Measurements from ENCODE around the gene UNC79. TPM values are rescaled to one million over a fixed set of nuclear protein-coding genes. Genes with fewer than 3 reads are reported as not detected.
"Not testable (repeated sequence)": the region's sequence is repeated elsewhere in the genome, so short reads cannot be mapped to it uniquely, and the experiment has no call there.

The UNC79 gene
- total RNA-seq, 1 donor from 2014 or later: 0.25 TPM

DNA sequence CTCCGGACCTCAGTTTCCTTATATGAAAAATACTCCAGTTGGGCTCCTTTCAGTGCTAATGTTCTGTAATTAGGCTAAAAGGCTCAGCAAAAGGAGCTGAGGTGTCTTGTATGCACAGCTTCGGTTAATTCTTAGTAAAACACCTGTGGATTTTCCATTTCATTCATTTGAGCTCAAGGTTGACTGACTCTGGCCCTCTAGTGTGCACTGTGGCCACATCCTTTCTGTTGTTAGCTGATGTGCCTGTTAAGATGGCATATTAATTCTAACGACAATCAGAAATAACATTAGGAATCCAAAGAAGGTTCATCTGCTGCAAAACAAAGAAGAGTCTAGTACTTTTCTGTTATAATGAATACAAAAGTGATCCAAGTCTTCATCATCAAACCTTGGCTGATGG lies 45.6 kb downstream of the UNC79 start:
- intact Hi-C loops (cut with micrococcal nuclease): no loop called here

DNA sequence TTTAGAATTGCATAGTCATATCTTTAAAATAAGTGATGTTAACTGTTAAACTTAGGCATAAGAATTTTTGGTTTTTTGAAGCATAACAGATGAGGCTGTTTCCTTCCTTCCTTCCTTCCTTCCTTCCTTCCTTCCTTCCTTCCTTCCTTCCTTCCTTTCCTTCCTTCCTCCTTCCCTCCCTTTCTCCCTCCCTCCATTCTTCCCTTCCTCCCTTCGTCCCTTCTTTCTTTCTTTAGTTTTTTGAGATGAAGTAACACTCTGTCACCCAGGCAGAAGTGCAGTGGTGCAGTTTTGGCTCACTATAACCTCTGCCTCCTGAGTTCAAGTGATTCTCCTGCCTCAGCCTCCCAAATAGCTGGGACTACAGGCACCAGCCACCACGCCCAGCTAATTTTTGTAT lies 48.3 kb downstream of the UNC79 start:
- DNase-seq; H3K27ac ChIP-seq (replicated peaks); H3K36me3 ChIP-seq; H3K9me3 ChIP-seq (replicated peaks); H3K4me1 ChIP-seq; intact Hi-C loops (cut with micrococcal nuclease); H3K4me3 ChIP-seq; H3K27me3 ChIP-seq (ENCODE audit: low read depth): not testable (repeated sequence)

More for the DNA sequence above, 45.6 kb downstream of the UNC79 start:
- Histone ChIP-seq H3K36me3 (no peaks in the 10 kb centered on the region), H3K27me3 (ENCODE audit: low read depth) (peaks cover 3% of the 10 kb centered on the region), H3K4me3 (no peak overlapping the region), H3K27ac (replicated peaks) (no peak overlapping the region), H3K4me1 (no peaks in the 10 kb centered on the region), H3K9me3 (replicated peaks) (no peaks in the 10 kb centered on the region)
- no peak for DNase-seq
- TF ChIP-seq, protein P1, sequence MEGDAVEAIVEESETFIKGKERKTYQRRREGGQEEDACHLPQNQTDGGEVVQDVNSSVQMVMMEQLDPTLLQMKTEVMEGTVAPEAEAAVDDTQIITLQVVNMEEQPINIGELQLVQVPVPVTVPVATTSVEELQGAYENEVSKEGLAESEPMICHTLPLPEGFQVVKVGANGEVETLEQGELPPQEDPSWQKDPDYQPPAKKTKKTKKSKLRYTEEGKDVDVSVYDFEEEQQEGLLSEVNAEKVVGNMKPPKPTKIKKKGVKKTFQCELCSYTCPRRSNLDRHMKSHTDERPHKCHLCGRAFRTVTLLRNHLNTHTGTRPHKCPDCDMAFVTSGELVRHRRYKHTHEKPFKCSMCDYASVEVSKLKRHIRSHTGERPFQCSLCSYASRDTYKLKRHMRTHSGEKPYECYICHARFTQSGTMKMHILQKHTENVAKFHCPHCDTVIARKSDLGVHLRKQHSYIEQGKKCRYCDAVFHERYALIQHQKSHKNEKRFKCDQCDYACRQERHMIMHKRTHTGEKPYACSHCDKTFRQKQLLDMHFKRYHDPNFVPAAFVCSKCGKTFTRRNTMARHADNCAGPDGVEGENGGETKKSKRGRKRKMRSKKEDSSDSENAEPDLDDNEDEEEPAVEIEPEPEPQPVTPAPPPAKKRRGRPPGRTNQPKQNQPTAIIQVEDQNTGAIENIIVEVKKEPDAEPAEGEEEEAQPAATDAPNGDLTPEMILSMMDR (IDR thresholded peaks at IDR 0.05; ENCODE audit: borderline replicate concordance): no peak

DNA sequence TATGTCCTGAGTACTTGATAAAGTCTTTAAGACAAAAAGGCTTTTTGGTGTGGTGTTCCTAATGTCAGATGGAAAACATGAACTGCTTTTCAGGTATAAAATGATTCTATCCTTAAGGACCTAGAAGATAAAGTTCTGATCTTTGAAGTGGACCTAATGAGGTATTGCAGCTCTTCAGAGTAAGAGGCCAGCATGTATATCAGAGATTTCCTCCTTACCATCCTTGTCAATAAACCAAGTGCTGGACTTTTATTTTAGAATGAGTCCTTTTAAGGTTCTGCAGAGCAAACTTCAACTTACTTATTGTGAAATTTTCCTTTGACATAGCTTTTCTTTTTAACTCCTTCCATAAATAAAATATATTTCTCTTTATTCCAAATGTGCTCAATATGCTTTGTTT lies 50.1 kb downstream of the UNC79 start:
- Histone ChIP-seq H3K36me3 (no peaks in the 10 kb centered on the region), H3K4me3 (no peak overlapping the region), H3K27me3 (ENCODE audit: low read depth) (peaks cover 3% of the 10 kb centered on the region), H3K27ac (replicated peaks) (no peak overlapping the region), H3K4me1 (no peaks in the 10 kb centered on the region), H3K9me3 (replicated peaks) (no peaks in the 10 kb centered on the region)
- no peak for DNase-seq
- TF ChIP-seq, protein P1 (IDR thresholded peaks at IDR 0.05; ENCODE audit: borderline replicate concordance): no peak
- intact Hi-C loops (cut with micrococcal nuclease): no loop called here

DNA sequence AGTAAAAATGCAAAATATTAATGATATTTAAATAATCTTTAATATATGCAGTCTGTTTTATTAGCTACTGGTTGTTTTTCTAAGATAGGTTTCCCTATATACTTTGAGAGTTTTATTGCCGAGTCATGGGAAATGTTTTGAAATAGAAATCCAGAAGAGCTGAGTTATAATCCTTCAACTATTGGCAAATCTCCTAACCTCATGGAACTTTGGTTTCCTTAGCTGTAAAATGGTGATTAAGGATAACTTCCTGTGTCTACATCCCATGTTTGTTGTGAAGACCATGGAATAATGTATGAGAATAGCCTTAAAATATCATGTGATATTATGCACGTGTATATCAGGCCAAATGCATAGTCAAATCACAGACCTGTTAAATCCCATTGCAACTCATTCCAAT lies 51.0 kb downstream of the UNC79 start:
- no peak for DNase-seq
- Histone ChIP-seq H3K9me3 (replicated peaks) (no peaks in the 10 kb centered on the region), H3K27ac (replicated peaks) (no peak overlapping the region), H3K4me3 (no peak overlapping the region), H3K27me3 (ENCODE audit: low read depth) (no peaks in the 10 kb centered on the region), H3K4me1 (no peaks in the 10 kb centered on the region), H3K36me3 (no peaks in the 10 kb centered on the region)
- TF ChIP-seq, protein P1 (IDR thresholded peaks at IDR 0.05; ENCODE audit: borderline replicate concordance): no peak
- intact Hi-C loops (cut with micrococcal nuclease): no loop called here

DNA sequence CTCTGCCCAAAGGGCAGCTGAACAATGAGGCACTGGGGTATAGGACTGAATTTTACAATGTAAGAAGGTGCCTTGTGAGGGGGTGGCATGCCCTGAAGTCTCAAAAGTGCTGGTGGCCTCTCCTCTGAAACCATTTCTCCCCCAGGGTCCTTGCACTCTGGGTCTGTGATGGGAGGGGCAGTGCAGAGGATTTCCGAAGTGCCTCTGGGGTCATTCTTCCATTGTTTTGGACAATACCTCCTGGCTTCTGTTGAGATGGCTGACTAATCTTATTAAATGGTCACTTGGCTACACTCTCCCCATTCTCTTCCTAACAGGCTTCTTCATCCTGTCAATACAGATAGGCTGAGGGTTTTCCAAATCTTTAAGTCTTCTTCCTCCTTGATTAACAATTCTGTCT lies 59.3 kb downstream of the UNC79 start:
- no peak for DNase-seq
- Histone ChIP-seq H3K4me1 (no peaks in the 10 kb centered on the region), H3K27ac (replicated peaks) (no peak overlapping the region), H3K36me3 (no peaks in the 10 kb centered on the region), H3K9me3 (replicated peaks) (no peaks in the 10 kb centered on the region), H3K27me3 (ENCODE audit: low read depth) (no peaks in the 10 kb centered on the region), H3K4me3 (no peak overlapping the region)
- intact Hi-C loops (cut with micrococcal nuclease): no loop called here
- TF ChIP-seq, protein P1 (IDR thresholded peaks at IDR 0.05; ENCODE audit: borderline replicate concordance): no peak

DNA sequence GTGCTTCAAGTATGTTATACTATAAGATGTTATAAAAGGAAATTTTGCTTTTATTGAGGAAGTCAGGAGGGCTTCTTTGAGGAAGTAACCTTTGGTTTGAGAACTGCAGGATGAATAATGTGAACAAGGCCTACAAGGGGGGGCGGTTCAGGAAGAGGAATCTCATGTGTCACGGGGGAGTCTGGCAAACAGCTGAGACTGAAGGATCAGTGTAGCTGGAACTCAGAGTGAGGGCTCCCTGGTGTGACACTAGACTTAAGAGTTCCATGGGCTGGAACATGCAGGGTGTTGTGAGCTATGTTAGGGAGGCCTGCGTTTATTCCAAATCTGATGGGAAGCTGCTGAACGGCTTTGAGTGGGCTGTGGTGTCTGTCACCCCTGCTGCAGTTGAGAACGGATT lies 62.3 kb downstream of the UNC79 start:
- Histone ChIP-seq H3K9me3 (replicated peaks) (no peaks in the 10 kb centered on the region), H3K27ac (replicated peaks) (no peak overlapping the region), H3K4me1 (no peaks in the 10 kb centered on the region), H3K36me3 (no peaks in the 10 kb centered on the region), H3K27me3 (ENCODE audit: low read depth) (no peaks in the 10 kb centered on the region), H3K4me3 (no peak overlapping the region)
- intact Hi-C loops (cut with micrococcal nuclease): no loop called here
- DNase-seq: no peak
- TF ChIP-seq, protein P1 (IDR thresholded peaks at IDR 0.05; ENCODE audit: borderline replicate concordance): no peak

DNA sequence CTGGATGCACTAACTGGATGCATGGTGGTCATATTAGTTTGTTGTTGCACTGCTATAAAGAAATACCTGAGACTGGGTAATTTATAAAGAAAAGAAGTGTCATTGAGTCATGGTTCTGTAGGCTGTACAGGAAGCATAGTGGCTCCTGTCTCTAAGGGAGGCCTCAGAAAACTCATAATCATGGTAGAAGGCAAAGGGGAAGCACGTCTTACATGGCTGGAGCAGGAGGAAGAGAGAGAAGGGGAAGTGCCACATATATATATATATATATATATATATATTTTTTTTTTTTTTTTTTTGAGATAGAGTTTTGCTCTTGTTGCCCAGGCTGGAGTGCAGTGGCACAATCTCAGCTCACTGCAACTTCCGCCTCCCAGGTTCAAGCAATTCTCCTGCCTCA lies 62.9 kb downstream of the UNC79 start:
- H3K27ac ChIP-seq (replicated peaks); H3K4me1 ChIP-seq; H3K9me3 ChIP-seq (replicated peaks); H3K4me3 ChIP-seq; H3K36me3 ChIP-seq; DNase-seq; H3K27me3 ChIP-seq (ENCODE audit: low read depth); intact Hi-C loops (cut with micrococcal nuclease): not testable (repeated sequence)

All from left ventricle myocardium inferior (tissue), 1 donor.